K562 (cell line): Measurements from ENCODE around the gene SLX4IP. TPM values are rescaled to one million over a fixed set of nuclear protein-coding genes. Genes with fewer than 3 reads are reported as not detected.

Source experiments
- DNMT1 ChIP-seq: fragments of 450-650 bp; IDR thresholded peaks from 2 replicates; pipeline ENCODE4 v1.6.1; 2016; ENCODE audit warnings: antibody characterized with exemption, mild to moderate bottlenecking
- MEIS2 ChIP-seq: fragments of 450-650 bp; IDR thresholded peaks from 2 replicates; pipeline ENCODE4 v1.6.1; 2014; ENCODE audit warnings: mild to moderate bottlenecking; ENCODE audit not compliant: partially characterized antibody
- NELFE ChIP-seq: IDR thresholded peaks from 2 replicates; pipeline ENCODE4 v1.6.1; 2011; ENCODE audit warnings: mild to moderate bottlenecking; ENCODE audit not compliant: insufficient read depth, insufficient read length
- PHB ChIP-seq: fragments of 250-450 bp; sonication (Bioruptor Pico); IDR thresholded peaks from 2 replicates; pipeline ENCODE4 v1.5.0; 2021
- PML ChIP-seq: IDR thresholded peaks from 2 replicates; pipeline ENCODE4 v1.6.1; 2012; ENCODE audit warnings: low read length, inconsistent platforms
- POLR2A ChIP-seq: fragments of 450-650 bp; conservative IDR thresholded peaks from 2 replicates; pipeline ENCODE4 v1.6.1; 2016
- POLR2G ChIP-seq: fragments of 200-400 bp; formaldehyde crosslinking; IDR thresholded peaks from 2 replicates; pipeline ENCODE4 v1.6.1; 2017; ENCODE audit warnings: low read depth, mild to moderate bottlenecking, antibody characterized with exemption, low read length, moderate library complexity
- SAFB2 ChIP-seq: fragments of 200-400 bp; formaldehyde crosslinking; IDR thresholded peaks from 2 replicates; pipeline ENCODE4 v1.6.1; 2018; ENCODE audit warnings: borderline replicate concordance, low read length, low read depth, moderate library complexity; ENCODE audit not compliant: severe bottlenecking
- ZFX ChIP-seq: sonication (generic); formaldehyde crosslinking; IDR thresholded peaks from 2 replicates; pipeline ENCODE4 v1.8.0; 2022; ENCODE audit warnings: mild to moderate bottlenecking, missing genetic modification reagents, moderate library complexity
- polyA plus RNA-seq, 8 experiments: library from polyadenylated mRNA; depleted of rRNA in 4 of 8; stranded (reverse) in 5 of 8; unstranded in 3 of 8; fragments of >200 nt; fragmentation: Nextera tagmentation in 2 of 8; fragmentation: Illumina TruSeq in 1 of 8; extraction: Ambion mirVana in 2 of 8; extraction: Trizol in 1 of 8; gene quantifications; 2 replicates each; pipeline versions ENCODE4 v1.2.1 to v1.2.3, GENCODE V29; 2011 to 2014; ENCODE audit warnings: inconsistent platforms in 1 of 8, missing spikeins in 1 of 8
- total RNA-seq, 7 experiments: library from RNA; depleted of rRNA in 6 of 7; stranded (reverse); fragments of >200 nt in 6 of 7; fragmentation: Illumina TruSeq in 2 of 7; extraction: Trizol in 2 of 7; gene quantifications; 2 replicates each; pipeline versions ENCODE4 v1.2.1 to v1.2.3, GENCODE V29; 2011 to 2021; ENCODE audit warnings: low replicate concordance in 1 of 7
- TF ChIP-seq, protein P1 (sequence below): fragments of 450-650 bp; IDR thresholded peaks from 2 replicates; pipeline ENCODE4 v1.6.1; 2017; ENCODE audit warnings: antibody characterized with exemption, mild to moderate bottlenecking
- TF ChIP-seq, protein P2 (sequence below): sonication (generic); formaldehyde crosslinking; IDR thresholded peaks from 2 replicates; pipeline ENCODE4 v1.8.0; 2023; ENCODE audit warnings: mild to moderate bottlenecking, missing genetic modification reagents
- TF ChIP-seq, protein P3 (sequence below): sonication (generic); formaldehyde crosslinking; IDR thresholded peaks from 2 replicates; pipeline ENCODE4 v1.8.0; 2022; ENCODE audit warnings: missing genetic modification reagents, mild to moderate bottlenecking, moderate library complexity, borderline replicate concordance
- TF ChIP-seq, protein P4 (sequence below), 2 experiments: fragments of 450-650 bp; IDR thresholded peaks; 2 replicates each; pipeline ENCODE4 v1.6.1; 2016
- TF ChIP-seq, protein P5 (sequence below), 2 experiments: fragments of 450-650 bp; conservative IDR thresholded peaks; 2 replicates each; pipeline ENCODE4 v1.6.1; 2017; ENCODE audit warnings: mild to moderate bottlenecking in 2 of 2, moderate library complexity in 2 of 2

The SLX4IP gene
- total and polyA plus RNA-seq, 9 of the 15 experiments (the other 6 are each of a cell fraction or from before 2014, with no cell fraction given), result 1.5 to 5.9 (median 3.5) TPM

DNA sequence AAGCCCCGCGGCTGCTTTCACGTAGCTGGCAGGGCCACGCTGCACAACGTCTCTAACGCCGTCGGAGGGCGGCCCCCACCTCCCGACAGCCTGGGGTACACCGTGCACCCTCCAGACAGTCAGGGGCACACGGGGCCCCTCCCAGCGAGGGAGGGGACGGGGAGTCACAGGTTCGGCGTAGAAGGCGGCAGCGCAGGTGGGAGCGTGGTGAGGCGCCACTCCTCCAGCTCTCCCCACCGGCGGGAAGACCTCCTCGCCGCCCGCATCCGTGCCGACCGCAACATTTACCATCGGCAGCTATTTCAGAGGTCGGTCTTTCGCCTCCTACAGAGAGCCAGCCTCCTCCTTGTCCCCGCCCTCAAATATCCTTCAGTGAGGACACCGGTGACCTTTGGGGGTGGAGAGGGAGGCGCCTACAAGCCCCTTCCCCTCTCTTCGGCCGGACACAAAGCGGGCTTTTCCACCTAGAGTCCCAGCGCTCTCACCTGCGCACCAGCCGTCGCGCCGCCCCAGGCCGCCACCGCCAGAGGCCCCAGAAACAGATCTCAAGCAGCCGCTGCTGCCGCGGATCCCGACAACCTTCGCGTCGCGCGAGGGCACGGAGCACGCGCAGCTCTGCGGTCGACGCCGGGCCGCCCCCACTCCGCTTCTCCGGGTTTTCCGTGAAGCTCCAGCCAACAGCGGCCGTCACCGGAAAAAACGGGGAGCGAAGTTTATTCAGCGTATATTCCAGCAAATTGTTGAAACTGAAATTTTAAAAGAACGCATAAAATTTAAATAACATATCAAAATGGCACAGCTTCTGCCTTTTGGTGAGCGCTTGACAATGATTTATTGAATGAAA lies 1.3 kb upstream of the SLX4IP start, which contains the start of gene MKKS (continued):
- TF ChIP-seq, protein P1, sequence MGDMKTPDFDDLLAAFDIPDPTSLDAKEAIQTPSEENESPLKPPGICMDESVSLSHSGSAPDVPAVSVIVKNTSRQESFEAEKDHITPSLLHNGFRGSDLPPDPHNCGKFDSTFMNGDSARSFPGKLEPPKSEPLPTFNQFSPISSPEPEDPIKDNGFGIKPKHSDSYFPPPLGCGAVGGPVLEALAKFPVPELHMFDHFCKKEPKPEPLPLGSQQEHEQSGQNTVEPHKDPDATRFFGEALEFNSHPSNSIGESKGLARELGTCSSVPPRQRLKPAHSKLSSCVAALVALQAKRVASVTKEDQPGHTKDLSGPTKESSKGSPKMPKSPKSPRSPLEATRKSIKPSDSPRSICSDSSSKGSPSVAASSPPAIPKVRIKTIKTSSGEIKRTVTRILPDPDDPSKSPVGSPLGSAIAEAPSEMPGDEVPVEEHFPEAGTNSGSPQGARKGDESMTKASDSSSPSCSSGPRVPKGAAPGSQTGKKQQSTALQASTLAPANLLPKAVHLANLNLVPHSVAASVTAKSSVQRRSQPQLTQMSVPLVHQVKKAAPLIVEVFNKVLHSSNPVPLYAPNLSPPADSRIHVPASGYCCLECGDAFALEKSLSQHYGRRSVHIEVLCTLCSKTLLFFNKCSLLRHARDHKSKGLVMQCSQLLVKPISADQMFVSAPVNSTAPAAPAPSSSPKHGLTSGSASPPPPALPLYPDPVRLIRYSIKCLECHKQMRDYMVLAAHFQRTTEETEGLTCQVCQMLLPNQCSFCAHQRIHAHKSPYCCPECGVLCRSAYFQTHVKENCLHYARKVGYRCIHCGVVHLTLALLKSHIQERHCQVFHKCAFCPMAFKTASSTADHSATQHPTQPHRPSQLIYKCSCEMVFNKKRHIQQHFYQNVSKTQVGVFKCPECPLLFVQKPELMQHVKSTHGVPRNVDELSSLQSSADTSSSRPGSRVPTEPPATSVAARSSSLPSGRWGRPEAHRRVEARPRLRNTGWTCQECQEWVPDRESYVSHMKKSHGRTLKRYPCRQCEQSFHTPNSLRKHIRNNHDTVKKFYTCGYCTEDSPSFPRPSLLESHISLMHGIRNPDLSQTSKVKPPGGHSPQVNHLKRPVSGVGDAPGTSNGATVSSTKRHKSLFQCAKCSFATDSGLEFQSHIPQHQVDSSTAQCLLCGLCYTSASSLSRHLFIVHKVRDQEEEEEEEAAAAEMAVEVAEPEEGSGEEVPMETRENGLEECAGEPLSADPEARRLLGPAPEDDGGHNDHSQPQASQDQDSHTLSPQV, result peak; percentile 35; the same call in 1 of the 2 replicates
- TF ChIP-seq PHB (CRISPR knock-in tag), result no peak
- TF ChIP-seq ZFX (CRISPR knock-in tag), result peak; percentile 65; the same call in 1 of the 2 replicates
- TF ChIP-seq, protein P2, sequence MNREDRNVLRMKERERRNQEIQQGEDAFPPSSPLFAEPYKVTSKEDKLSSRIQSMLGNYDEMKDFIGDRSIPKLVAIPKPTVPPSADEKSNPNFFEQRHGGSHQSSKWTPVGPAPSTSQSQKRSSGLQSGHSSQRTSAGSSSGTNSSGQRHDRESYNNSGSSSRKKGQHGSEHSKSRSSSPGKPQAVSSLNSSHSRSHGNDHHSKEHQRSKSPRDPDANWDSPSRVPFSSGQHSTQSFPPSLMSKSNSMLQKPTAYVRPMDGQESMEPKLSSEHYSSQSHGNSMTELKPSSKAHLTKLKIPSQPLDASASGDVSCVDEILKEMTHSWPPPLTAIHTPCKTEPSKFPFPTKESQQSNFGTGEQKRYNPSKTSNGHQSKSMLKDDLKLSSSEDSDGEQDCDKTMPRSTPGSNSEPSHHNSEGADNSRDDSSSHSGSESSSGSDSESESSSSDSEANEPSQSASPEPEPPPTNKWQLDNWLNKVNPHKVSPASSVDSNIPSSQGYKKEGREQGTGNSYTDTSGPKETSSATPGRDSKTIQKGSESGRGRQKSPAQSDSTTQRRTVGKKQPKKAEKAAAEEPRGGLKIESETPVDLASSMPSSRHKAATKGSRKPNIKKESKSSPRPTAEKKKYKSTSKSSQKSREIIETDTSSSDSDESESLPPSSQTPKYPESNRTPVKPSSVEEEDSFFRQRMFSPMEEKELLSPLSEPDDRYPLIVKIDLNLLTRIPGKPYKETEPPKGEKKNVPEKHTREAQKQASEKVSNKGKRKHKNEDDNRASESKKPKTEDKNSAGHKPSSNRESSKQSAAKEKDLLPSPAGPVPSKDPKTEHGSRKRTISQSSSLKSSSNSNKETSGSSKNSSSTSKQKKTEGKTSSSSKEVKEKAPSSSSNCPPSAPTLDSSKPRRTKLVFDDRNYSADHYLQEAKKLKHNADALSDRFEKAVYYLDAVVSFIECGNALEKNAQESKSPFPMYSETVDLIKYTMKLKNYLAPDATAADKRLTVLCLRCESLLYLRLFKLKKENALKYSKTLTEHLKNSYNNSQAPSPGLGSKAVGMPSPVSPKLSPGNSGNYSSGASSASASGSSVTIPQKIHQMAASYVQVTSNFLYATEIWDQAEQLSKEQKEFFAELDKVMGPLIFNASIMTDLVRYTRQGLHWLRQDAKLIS (CRISPR knock-in tag), result 0 out of 2 replicates have a peak, but pooled peaks have one; percentile 39
- peak; percentile 69 for TF ChIP-seq POLR2A
- TF ChIP-seq, protein P3, sequence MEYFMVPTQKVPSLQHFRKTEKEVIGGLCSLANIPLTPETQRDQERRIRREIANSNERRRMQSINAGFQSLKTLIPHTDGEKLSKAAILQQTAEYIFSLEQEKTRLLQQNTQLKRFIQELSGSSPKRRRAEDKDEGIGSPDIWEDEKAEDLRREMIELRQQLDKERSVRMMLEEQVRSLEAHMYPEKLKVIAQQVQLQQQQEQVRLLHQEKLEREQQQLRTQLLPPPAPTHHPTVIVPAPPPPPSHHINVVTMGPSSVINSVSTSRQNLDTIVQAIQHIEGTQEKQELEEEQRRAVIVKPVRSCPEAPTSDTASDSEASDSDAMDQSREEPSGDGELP (CRISPR knock-in tag), result peak; percentile 72
- TF ChIP-seq DNMT1, result no peak
- TF ChIP-seq NELFE, result no peak
- no peak for TF ChIP-seq SAFB2
- TF ChIP-seq MEIS2, result peak; percentile 48
- TF ChIP-seq, protein P4, sequence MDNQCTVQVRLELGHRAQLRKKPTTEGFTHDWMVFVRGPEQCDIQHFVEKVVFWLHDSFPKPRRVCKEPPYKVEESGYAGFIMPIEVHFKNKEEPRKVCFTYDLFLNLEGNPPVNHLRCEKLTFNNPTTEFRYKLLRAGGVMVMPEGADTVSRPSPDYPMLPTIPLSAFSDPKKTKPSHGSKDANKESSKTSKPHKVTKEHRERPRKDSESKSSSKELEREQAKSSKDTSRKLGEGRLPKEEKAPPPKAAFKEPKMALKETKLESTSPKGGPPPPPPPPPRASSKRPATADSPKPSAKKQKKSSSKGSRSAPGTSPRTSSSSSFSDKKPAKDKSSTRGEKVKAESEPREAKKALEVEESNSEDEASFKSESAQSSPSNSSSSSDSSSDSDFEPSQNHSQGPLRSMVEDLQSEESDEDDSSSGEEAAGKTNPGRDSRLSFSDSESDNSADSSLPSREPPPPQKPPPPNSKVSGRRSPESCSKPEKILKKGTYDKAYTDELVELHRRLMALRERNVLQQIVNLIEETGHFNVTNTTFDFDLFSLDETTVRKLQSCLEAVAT (IDR thresholded peaks at IDR 0.05), result 0 out of 4 replicates have a peak, but pooled peaks of 1 of the 2 experiments have one; percentile 10
- TF ChIP-seq, protein P5, sequence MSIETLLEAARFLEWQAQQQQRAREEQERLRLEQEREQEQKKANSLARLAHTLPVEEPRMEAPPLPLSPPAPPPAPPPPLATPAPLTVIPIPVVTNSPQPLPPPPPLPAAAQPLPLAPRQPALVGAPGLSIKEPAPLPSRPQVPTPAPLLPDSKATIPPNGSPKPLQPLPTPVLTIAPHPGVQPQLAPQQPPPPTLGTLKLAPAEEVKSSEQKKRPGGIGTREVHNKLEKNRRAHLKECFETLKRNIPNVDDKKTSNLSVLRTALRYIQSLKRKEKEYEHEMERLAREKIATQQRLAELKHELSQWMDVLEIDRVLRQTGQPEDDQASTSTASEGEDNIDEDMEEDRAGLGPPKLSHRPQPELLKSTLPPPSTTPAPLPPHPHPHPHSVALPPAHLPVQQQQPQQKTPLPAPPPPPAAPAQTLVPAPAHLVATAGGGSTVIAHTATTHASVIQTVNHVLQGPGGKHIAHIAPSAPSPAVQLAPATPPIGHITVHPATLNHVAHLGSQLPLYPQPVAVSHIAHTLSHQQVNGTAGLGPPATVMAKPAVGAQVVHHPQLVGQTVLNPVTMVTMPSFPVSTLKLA (conservative IDR thresholded peaks at IDR 0.05), result peak; percentile 9 to 29; a peak in 3 of 4 replicates
- peak; percentile 12; the same call in 1 of the 2 replicates for TF ChIP-seq PML
- peak; percentile 91 for TF ChIP-seq POLR2G
